Measurements from ENCODE around the gene RPS16.
A peak's percentile ranks its signal among the peaks of the same experiment; 100 is the strongest.

The RPS16 gene

GRCh38 chr19:39417463-39418181 is 18.1 kb downstream of the RPS16 start:
- DNase-seq (ENCODE audit: low read depth), result no peak
- TF ChIP-seq CTCF (IDR thresholded peaks at IDR 0.05; ENCODE audit: control insufficient read depth, extremely low read depth, insufficient read depth), result no peak

DNA sequence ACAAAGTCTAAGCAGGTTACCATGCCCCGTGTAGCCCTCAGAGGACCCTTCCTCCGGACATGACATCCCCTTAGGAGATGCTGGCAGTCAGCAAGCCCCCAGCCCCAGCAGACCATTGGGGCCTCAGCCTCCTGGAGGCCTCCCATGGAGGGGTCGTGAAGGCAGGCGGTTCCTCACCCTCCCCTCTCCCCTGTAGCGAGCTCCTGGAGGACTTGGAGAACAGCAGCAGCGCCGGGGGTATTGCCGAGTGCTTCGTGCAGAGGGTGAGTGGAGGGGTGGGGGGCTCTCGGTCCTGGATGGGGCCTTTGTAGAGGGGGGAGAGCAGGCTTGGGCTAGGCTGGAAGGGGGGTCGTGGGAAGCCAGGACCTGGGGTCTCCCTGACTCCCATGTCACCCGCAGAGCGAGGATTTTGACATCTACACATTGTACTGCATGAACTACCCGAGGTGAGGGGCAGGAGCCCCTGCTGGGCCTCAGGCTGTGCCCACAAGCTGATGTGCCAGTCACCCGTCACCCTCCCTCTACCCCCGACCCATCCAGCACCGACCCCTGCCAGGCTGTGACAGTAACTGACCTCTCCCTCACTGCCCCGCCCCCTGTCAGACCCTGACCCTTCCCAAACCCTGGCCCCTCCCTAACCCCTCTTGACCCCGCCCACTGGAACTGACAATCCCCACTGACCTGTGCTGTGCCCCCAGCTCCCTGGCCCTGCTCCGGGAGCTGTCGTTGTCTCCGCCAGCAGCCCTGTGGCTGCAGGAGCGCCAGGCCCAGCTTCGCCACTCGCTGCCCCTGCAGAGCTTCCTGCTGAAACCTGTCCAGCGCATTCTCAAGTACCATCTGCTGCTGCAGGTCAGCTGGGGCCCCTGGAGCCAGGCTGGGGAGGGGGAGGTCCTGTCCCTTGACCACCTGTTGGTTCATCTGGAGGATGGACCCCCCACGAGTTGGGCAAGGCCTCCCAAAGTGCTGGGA is 19.3 kb downstream of the RPS16 start:
- no peak for DNase-seq (ENCODE audit: low read depth)
- no peak overlapping the region for H3K4me3 ChIP-seq (ENCODE audit: low read depth, low read length)
- no peak for TF ChIP-seq CTCF (IDR thresholded peaks at IDR 0.05; ENCODE audit: control insufficient read depth, extremely low read depth, insufficient read depth)

More at GRCh38 chr19:39417463-39418181, 18.1 kb downstream of the RPS16 start:
- H3K4me3 ChIP-seq (ENCODE audit: low read depth, low read length), result no peak overlapping the region

DNA sequence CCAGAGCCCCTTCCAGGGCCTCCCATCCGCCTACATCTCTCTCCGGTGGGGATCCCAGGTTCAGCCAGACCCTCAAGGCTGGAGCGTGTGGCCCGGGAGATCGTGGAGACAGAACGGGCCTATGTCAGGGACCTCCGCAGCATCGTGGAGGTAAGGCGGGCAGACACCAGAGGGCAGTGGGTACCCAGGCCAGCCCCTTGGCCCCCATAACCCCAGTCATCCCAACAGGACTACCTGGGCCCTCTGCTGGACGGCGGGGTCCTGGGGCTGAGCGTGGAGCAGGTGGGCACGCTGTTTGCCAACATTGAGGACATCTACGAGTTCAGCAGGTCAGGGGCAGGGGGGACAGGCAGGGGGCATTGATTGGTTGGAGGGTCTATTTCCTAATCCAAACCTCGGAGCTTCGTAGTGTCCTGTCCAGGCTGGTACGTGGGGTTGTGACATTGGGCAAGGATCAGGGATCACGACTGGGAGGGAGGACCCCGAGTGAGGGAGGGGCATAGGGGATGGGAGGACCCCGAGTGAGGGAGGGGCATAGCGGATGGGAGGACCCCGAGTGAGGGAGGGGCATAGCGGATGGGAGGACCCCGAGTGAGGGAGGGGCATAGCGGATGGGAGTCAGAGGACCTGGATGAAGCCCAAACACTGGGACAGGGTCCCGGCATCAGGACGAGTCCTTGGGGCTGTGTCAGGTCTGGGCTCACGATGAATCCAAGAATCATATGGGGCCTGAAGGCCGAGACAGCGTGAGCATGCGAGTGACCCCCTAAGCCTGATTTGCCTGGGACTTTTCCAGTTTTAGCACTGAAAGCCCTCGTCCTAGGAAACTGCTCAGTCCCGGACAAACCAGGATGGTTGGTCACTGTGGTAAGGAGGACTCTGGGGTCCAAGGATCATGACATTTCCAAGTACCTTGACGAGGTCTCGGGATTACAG is 20.4 kb downstream of the RPS16 start:
- TF ChIP-seq CTCF (IDR thresholded peaks at IDR 0.05; ENCODE audit: control insufficient read depth, extremely low read depth, insufficient read depth), result no peak
- DNase-seq (ENCODE audit: low read depth), result no peak
- no peak overlapping the region for H3K4me3 ChIP-seq (ENCODE audit: low read depth, low read length)

DNA sequence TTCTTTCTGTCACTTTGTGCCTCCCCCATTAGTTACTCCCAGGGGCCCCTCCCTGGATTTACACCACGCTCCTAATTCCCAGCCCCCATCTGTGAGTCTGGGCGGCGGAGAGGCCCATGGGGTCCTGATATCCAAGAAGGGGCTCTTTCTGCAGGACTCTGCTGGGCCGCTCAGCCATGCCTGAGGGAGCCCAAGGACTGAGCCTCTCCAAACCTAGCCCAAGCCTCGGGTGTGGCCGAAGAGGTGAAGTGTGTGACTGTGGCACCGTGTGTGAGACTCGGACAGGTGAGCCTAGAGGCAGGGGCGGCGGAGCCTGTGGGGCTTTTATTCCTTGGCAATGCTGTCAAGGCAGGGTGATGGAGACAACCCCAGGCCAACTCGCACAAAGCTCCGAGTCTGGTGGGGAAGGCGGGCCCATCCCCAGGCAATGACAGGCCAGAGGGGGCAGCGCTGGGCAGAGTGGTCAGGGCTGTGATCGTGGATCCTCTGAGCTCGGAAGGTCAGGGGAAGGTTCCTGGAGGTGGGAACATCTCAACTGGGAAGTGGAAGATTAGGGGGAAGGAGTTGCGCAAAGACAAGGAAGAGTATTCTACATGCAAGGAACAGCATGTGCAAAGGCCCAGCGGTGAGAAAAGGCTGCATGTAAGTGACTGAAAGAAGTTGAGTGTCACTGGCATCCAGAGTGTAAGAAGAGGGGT is 21.7 kb downstream of the RPS16 start:
- TF ChIP-seq CTCF (IDR thresholded peaks at IDR 0.05; ENCODE audit: control insufficient read depth, extremely low read depth, insufficient read depth), result 0 out of 2 replicates have a peak, but pooled peaks have one; percentile 9
- no peak for DNase-seq (ENCODE audit: low read depth)
- no peak overlapping the region for H3K4me3 ChIP-seq (ENCODE audit: low read depth, low read length)

DNA sequence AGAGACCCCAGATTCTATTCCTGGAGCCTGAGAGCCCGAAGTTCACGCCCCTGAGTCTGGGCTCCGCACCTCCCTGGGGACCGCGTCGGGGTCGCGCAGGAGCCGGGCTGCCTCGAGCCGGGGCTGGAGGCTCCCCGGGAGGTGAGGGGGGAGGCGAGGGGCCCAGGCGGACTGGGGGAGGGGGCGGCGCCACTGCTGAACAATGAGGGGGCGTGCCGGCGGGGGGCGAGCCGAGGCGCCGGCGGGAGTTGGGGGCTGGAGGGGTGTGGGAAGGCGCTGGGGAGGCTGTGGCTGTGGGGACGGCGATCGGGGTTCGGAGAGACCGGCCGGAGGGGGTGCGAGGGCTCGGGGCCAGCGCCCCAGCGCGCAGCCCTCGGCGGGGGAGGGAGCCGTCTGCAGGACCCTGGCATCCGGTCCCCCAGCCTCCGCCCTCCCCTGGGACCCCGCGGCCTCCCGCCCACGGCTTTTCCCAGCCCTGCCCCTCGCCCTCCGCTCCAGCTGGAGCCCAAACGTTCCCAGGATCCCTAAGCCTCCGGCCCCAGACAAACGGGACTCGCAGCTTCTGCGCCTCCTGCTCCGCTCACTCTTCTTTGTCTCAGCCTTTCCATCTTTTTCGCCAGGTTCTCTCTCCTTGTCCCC is 22.4 kb downstream of the RPS16 start:
- peak overlapping the region; percentile 82 for H3K4me3 ChIP-seq (ENCODE audit: low read depth, low read length)
- no peak for TF ChIP-seq CTCF (IDR thresholded peaks at IDR 0.05; ENCODE audit: control insufficient read depth, extremely low read depth, insufficient read depth)
- no peak for DNase-seq (ENCODE audit: low read depth)

All from LNCaP clone FGC (cell line).